Smooth muscle cell (in vitro differentiated cells): ENCODE results near the gene SMIM41. TPM values are rescaled to one million over a fixed set of nuclear protein-coding genes. Genes with fewer than 3 reads are reported as not detected.

Experiments used
- DNase-seq: peaks from one replicate; lab custom pipeline; 2025; ENCODE audit not compliant: unreplicated experiment; lab: John Stamatoyannopoulos, UW
- H2AFZ ChIP-seq: fragments of 200-600 bp; sonication (generic); 2 replicates; pipeline ENCODE4 v1.6.0; 2016; ENCODE audit warnings: antibody characterized with exemption, low read depth, mild to moderate bottlenecking
- H3F3A ChIP-seq: fragments of 200-600 bp; sonication (generic); 2 replicates; pipeline ENCODE4 v1.6.0; 2017; ENCODE audit warnings: antibody characterized with exemption, low read depth
- H3K27ac ChIP-seq: fragments of 200-600 bp; sonication (generic); 2 replicates; pipeline ENCODE4 v1.5.1; 2016; ENCODE audit warnings: low read depth, mild to moderate bottlenecking
- H3K27me3 ChIP-seq: fragments of 200-600 bp; sonication (generic); 2 replicates; pipeline ENCODE4 v1.6.1; 2016; ENCODE audit warnings: low read depth, mild to moderate bottlenecking
- H3K36me3 ChIP-seq: fragments of 200-600 bp; sonication (generic); 2 replicates; pipeline ENCODE4 v1.5.1; 2016; ENCODE audit warnings: low read depth
- H3K4me1 ChIP-seq: fragments of 200-600 bp; sonication (generic); 2 replicates; pipeline ENCODE4 v1.5.1; 2016; ENCODE audit warnings: low read depth
- H3K4me2 ChIP-seq: fragments of 200-600 bp; sonication (generic); 2 replicates; pipeline ENCODE4 v1.6.0; 2016; ENCODE audit warnings: mild to moderate bottlenecking
- H3K4me3 ChIP-seq: fragments of 200-600 bp; sonication (generic); 2 replicates; pipeline ENCODE4 v1.5.1; 2016; ENCODE audit warnings: mild to moderate bottlenecking
- H3K79me2 ChIP-seq: fragments of 200-600 bp; sonication (generic); 2 replicates; pipeline ENCODE4 v1.6.0; 2016; ENCODE audit warnings: low read depth, mild to moderate bottlenecking
- H3K9ac ChIP-seq: fragments of 200-600 bp; sonication (generic); 2 replicates; pipeline ENCODE4 v1.6.0; 2016; ENCODE audit warnings: low read depth
- H3K9me3 ChIP-seq: fragments of 200-600 bp; sonication (generic); replicated peaks from 2 replicates; pipeline ENCODE4 v1.5.1; 2016; ENCODE audit warnings: low read depth
- H4K20me1 ChIP-seq: fragments of 200-600 bp; sonication (generic); 2 replicates; pipeline ENCODE4 v1.6.0; 2016; ENCODE audit warnings: low read depth
- CTCF ChIP-seq: fragments of 200-600 bp; sonication (generic); IDR thresholded peaks from 2 replicates; pipeline ENCODE4 v1.5.1; 2017; ENCODE audit warnings: borderline replicate concordance, mild to moderate bottlenecking, antibody characterized with exemption; ENCODE audit not compliant: insufficient read depth, poor library complexity, severe bottlenecking
- WGBS: methylation state at CpG from one replicate; pipeline ENCODE4 v1.1.7; 2016; ENCODE audit warnings: low lambda C conversion rate; 5-methylcytosine and 5-hydroxymethylcytosine counted together
- polyA plus RNA-seq: library from polyadenylated mRNA; unstranded; fragments of >200 nt; fragmentation: Nextera tagmentation; extraction: Ambion mirVana; gene quantifications from 2 replicates; pipeline ENCODE4 v1.2.1, GENCODE V29; 2016
- total RNA-seq: library from RNA; depleted of rRNA; stranded (reverse); fragments of >200 nt; gene quantifications from 2 replicates; pipeline ENCODE4 v1.2.3, GENCODE V29; 2014

SMIM41 gene
- total and polyA plus RNA-seq, 2 experiments from 2014 or later: not detected

DNA sequence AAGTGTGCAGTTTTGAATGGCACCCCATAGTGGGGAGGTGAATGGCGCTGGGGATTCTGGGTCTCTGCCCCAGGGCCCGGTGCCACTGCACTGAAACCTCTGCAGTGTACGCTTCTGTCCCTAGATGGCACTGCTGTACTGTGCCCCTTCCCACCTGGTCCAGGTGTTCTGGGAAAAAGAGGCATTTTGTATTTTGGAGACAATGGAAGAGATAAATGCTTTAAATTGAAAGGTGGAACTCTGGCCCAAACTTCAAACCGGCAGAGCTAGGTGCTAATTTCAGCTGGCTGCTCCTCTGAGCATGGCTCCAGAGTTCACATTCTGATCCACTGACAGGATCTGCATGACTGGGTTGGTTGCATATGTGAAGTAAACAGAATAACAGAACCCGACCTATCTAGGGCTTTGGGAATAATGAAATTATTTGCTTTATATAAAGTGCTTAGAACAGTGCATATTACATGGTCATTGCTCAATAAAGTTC, 60.1 kb downstream of the SMIM41 start:
- H3K9me3 ChIP-seq: no peaks in the 10 kb centered on the region
- no peaks in the 10 kb centered on the region for H4K20me1 ChIP-seq
- no peak overlapping the region for H3K27ac ChIP-seq
- WGBS: 19% methylated on average over 5 of the region's 5 CpGs
- peak; percentile 61 for TF ChIP-seq CTCF
- H2AFZ ChIP-seq: no peak overlapping the region
- no peaks in the 10 kb centered on the region for H3K4me1 ChIP-seq
- no peak for DNase-seq
- H3K4me2 ChIP-seq: no peak overlapping the region
- no peak overlapping the region for H3K9ac ChIP-seq
- H3K36me3 ChIP-seq: no peaks in the 10 kb centered on the region
- no peaks in the 10 kb centered on the region for H3F3A ChIP-seq
- no peaks in the 10 kb centered on the region for H3K27me3 ChIP-seq
- no peaks in the 10 kb centered on the region for H3K79me2 ChIP-seq
- no peak overlapping the region for H3K4me3 ChIP-seq

DNA sequence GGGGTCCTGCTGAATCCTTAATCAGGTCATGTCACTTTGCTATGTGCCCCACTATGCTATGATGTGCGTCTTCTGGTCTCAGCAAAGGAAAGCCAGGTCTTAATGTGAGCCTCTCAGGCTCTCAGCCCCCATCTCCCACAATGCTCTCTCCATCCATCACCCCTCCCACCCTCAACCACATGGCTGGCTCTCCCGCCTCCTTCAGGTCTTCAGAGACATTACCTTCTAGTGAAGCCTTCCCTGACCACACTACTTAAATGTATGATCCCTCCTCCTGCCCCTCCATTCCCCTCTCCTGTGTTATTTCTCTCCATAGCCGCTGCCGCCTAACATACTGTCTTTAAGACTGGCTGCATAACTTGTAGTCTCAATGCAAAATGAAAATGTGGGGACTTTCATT, 61.8 kb downstream of the SMIM41 start:
- no peak overlapping the region for H2AFZ ChIP-seq
- WGBS: 96% methylated on average over 4 of the region's 4 CpGs
- no peak overlapping the region for H3K9ac ChIP-seq

GRCh38 chr12:52141875-52142274, 62.4 kb downstream of the SMIM41 start:
- H3K27me3 ChIP-seq: no peaks in the 10 kb centered on the region
- TF ChIP-seq CTCF: no peak
- H4K20me1 ChIP-seq: no peaks in the 10 kb centered on the region
- no peak overlapping the region for H3K4me2 ChIP-seq
- H3K9ac ChIP-seq: no peak overlapping the region
- H3K79me2 ChIP-seq: no peaks in the 10 kb centered on the region
- peaks cover 13% of the 10 kb centered on the region for H3K4me1 ChIP-seq
- no peak overlapping the region for H3K27ac ChIP-seq
- WGBS: 92% methylated on average over 8 of the region's 8 CpGs
- H3F3A ChIP-seq: no peaks in the 10 kb centered on the region
- no peak overlapping the region for H3K4me3 ChIP-seq
- H2AFZ ChIP-seq: no peak overlapping the region
- H3K9me3 ChIP-seq: no peaks in the 10 kb centered on the region
- no peaks in the 10 kb centered on the region for H3K36me3 ChIP-seq
- no peak for DNase-seq

More for the DNA sequence above, 61.8 kb downstream of the SMIM41 start:
- H3K4me2 ChIP-seq: no peak overlapping the region
- H3F3A ChIP-seq: no peaks in the 10 kb centered on the region
- H3K36me3 ChIP-seq: no peaks in the 10 kb centered on the region
- TF ChIP-seq CTCF: peak; percentile 13
- H3K27ac ChIP-seq: no peak overlapping the region
- H3K4me3 ChIP-seq: no peak overlapping the region
- H3K27me3 ChIP-seq: no peaks in the 10 kb centered on the region
- peaks cover 13% of the 10 kb centered on the region for H3K4me1 ChIP-seq
- no peak for DNase-seq
- no peaks in the 10 kb centered on the region for H3K79me2 ChIP-seq
- no peaks in the 10 kb centered on the region for H3K9me3 ChIP-seq
- no peaks in the 10 kb centered on the region for H4K20me1 ChIP-seq

GRCh38 chr12:52142431-52142830, 62.9 kb downstream of the SMIM41 start:
- no peaks in the 10 kb centered on the region for H3F3A ChIP-seq
- WGBS: 90% methylated on average over 5 of the region's 5 CpGs
- no peaks in the 10 kb centered on the region for H3K79me2 ChIP-seq
- H3K36me3 ChIP-seq: no peaks in the 10 kb centered on the region
- H3K4me3 ChIP-seq: no peak overlapping the region
- no peaks in the 10 kb centered on the region for H4K20me1 ChIP-seq
- no peak overlapping the region for H3K27ac ChIP-seq
- H2AFZ ChIP-seq: no peak overlapping the region
- H3K9me3 ChIP-seq: no peaks in the 10 kb centered on the region
- no peak overlapping the region for H3K4me2 ChIP-seq
- H3K4me1 ChIP-seq: peaks cover 13% of the 10 kb centered on the region
- DNase-seq: no peak
- H3K9ac ChIP-seq: no peak overlapping the region
- no peaks in the 10 kb centered on the region for H3K27me3 ChIP-seq
- no peak for TF ChIP-seq CTCF
